ENCODE measurements around the gene UBL3. TPM values are rescaled to one million over a fixed set of nuclear protein-coding genes. Genes with fewer than 3 reads are reported as not detected.

UBL3 gene
- total and polyA plus RNA-seq, 8 donors, result 37.2 to 50.4 (median 44.3) TPM

DNA sequence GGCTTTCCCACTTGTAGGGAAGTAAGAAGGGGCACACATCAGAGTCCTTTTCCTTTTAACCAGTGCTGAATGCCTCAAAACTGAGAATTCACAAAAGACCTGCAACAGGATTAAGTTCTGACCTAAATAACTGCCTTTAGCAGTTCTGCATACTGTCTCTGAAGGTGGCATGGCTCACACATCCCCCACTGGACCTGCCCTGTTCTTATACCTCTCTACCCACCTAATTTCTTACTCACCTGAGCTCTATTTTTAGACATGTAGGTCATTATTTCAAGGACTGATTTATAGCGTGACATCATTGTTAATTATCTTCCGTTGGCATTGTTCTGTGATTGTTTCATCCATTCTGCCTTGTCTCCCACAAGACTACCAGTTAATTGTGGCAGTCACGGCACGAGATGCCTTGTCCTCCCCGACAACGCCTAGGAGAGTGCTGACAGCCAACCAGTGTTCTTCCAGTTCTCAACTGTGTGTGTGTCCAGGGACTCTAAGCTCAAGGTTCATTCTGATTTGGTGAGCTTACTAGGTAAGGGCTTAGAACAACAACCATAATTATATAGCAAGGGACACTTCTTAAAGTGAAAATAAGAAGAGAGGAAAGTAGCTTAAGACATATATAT, 27.1 kb upstream of the UBL3 start:
- TF ChIP-seq, protein P1, sequence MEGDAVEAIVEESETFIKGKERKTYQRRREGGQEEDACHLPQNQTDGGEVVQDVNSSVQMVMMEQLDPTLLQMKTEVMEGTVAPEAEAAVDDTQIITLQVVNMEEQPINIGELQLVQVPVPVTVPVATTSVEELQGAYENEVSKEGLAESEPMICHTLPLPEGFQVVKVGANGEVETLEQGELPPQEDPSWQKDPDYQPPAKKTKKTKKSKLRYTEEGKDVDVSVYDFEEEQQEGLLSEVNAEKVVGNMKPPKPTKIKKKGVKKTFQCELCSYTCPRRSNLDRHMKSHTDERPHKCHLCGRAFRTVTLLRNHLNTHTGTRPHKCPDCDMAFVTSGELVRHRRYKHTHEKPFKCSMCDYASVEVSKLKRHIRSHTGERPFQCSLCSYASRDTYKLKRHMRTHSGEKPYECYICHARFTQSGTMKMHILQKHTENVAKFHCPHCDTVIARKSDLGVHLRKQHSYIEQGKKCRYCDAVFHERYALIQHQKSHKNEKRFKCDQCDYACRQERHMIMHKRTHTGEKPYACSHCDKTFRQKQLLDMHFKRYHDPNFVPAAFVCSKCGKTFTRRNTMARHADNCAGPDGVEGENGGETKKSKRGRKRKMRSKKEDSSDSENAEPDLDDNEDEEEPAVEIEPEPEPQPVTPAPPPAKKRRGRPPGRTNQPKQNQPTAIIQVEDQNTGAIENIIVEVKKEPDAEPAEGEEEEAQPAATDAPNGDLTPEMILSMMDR (IDR thresholded peaks at IDR 0.05), result no peak
- H3K4me1 ChIP-seq, result no peaks in the 10 kb centered on the region
- H3K27me3 ChIP-seq, result peaks cover 0 to 8% of the 10 kb centered on the region in 2 donors
- DNase-seq (no peak), ATAC-seq (no peak)
- no peak overlapping the region for H3K4me3 ChIP-seq
- no peaks in the 10 kb centered on the region for H3K36me3 ChIP-seq
- no peaks in the 10 kb centered on the region for H3K9me3 ChIP-seq
- intact Hi-C loops (cut with DNase I), result no loop called here
- H3K27ac ChIP-seq, result no peak overlapping the region

DNA sequence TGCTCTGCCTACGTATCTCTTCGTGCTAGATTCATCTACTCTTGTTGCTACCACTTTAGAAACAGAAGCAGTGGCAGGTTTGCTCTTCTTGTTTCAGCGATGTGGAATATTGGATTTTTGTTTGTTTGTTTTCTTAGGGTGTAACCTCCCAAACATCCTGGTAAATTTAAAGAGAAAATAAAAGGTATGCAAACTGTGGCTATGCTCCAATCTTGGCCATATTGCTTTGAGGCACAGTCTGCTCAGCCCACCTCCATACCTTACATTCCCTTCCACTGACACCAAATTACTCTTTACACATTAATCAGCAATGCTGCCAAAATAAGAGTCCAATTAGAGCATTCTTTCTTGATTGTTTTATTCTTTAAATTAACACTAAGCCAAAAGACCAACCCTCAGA, 25.2 kb upstream of the UBL3 start:
- Histone ChIP-seq H3K9me3 (no peaks in the 10 kb centered on the region), H3K36me3 (no peaks in the 10 kb centered on the region), H3K27ac (no peak overlapping the region), H3K4me1 (no peaks in the 10 kb centered on the region), H3K4me3 (no peak overlapping the region), H3K27me3 (peaks cover 0 to 8% of the 10 kb centered on the region in 2 donors)
- no peak for DNase-seq
- intact Hi-C loops (cut with DNase I), result no loop called here
- no peak for ATAC-seq
- TF ChIP-seq, protein P1 (IDR thresholded peaks at IDR 0.05), result no peak

DNA sequence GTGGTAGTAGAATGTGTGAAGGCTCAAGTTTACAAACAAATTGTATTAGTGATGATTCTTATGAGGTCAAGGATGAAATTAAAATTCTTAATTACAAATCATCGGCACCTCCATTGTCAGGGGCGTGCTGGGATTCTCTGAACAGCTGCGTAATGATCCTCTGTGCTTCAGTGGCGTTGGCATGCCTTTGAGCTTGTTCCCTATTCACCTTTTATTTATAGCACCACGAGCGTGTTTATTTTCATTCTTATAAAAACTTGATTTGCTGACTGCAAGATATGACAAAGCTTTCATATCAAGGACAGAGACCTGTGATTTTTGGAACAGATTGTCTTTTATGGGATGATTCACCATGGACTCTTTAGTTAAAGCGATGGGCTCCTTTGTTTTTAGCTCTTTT, 18.2 kb upstream of the UBL3 start:
- TF ChIP-seq, protein P1 (IDR thresholded peaks at IDR 0.05), result no peak
- no peaks in the 10 kb centered on the region for H3K36me3 ChIP-seq
- no peak overlapping the region for H3K4me3 ChIP-seq
- H3K27me3 ChIP-seq, result no peaks in the 10 kb centered on the region
- no peaks in the 10 kb centered on the region for H3K4me1 ChIP-seq
- ATAC-seq, result no peak
- H3K27ac ChIP-seq, result no peak overlapping the region
- no peaks in the 10 kb centered on the region for H3K9me3 ChIP-seq
- intact Hi-C loops (cut with DNase I), result no loop called here
- no peak for DNase-seq

DNA sequence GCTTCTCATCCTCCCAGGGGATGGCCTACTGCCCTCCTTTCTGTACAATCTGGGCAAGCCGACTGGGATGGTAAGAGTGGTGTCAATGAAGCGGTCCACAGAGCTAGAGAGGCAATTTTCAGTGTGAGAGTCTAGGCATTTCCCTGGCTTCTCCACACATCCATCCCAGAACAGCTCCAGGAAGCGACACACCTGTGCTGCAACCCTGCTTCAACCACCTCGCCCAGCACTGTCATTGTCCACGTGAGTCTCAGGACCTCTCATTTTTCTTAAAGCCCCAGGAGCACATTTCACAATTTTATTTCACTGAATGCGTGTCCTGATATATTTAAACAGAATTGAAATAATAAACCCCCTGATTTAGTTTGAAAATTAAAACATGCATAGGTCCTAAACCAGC, 15.5 kb upstream of the UBL3 start:
- no peaks in the 10 kb centered on the region for H3K9me3 ChIP-seq
- no peak overlapping the region for H3K27ac ChIP-seq
- H3K4me3 ChIP-seq, result no peak overlapping the region
- H3K27me3 ChIP-seq, result no peaks in the 10 kb centered on the region
- TF ChIP-seq, protein P1 (IDR thresholded peaks at IDR 0.05), result no peak
- no peak for ATAC-seq
- no peaks in the 10 kb centered on the region for H3K36me3 ChIP-seq
- no peaks in the 10 kb centered on the region for H3K4me1 ChIP-seq
- DNase-seq, result no peak
- intact Hi-C loops (cut with DNase I), result no loop called here

DNA sequence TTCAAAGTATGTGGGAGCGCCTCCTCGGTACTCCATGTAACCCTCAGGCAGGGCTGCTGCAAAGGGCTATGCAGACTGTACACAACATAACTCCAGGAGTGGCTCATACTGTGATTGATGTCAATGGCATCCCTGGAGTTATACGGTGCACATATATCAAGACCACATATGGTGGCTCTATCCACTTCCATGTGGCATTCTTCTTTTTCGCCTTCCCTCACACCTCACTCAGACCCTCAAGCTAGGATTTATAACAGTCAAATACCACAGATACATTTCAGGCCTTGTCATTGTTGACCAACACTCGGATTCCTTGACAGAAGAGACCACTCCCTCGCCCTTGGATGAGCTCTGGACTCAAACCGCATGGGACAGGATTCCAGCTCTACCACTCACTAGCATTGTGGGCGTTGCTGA, 11.3 kb upstream of the UBL3 start:
- intact Hi-C loops (cut with DNase I), result no loop called here
- no peaks in the 10 kb centered on the region for H3K9me3 ChIP-seq
- no peaks in the 10 kb centered on the region for H3K4me1 ChIP-seq
- no peaks in the 10 kb centered on the region for H3K36me3 ChIP-seq
- TF ChIP-seq, protein P1 (IDR thresholded peaks at IDR 0.05), result no peak
- DNase-seq (no peak), ATAC-seq (peak; percentile 25)
- no peak overlapping the region for H3K4me3 ChIP-seq
- no peaks in the 10 kb centered on the region for H3K27me3 ChIP-seq
- H3K27ac ChIP-seq, result no peak overlapping the region
